ENCODE data around the gene RND1.

RND1 gene

GRCh38 chr12:48810903-48811431, 54.7 kb downstream of the RND1 start:
- no peak for DNase-seq (ENCODE audit: low read depth)

- DNase-seq (ENCODE audit: low read depth): no peak
Observed at GRCh38 chr12:48807981-48808380, 57.7 kb downstream of the RND1 start.

Data from CMK (cell line).